ENCODE measurements around the gene OBSL1. TPM values are rescaled to one million over a fixed set of nuclear protein-coding genes. Genes with fewer than 3 reads are reported as not detected.
A peak's percentile ranks its signal among the peaks of the same experiment; 100 is the strongest.

OBSL1 gene
- total and polyA plus RNA-seq, 7 experiments from 2014 or later = 0.19 to 7.1 (median 4.0) TPM; not detected in 4

DNA sequence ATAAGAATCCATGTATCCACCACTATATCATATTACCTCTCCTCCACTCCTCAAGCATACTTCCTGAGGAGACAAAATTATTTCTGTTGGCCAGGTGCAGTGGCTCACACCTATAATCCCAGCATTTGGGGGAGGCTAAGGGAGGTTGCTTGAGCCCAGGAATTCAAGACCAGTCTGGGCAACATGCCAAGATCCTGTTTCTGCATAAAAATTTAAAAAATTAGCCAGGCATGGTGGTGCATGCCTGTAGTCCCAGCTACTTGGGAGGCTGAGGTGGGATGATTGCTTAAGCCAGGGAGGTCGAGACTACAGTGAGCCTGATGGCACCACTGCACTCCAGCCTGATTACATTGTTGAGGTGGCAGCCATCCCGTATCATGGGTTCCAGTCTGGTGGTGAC, 10.0 kb upstream of the OBSL1 start:
- Histone ChIP-seq H3K4me3 (ENCODE audit: low read length) (no peak overlapping the region), H3K4me1 (ENCODE audit: control insufficient read depth in 2 of 2, insufficient read depth in 2 of 2, low read length in 2 of 2) (no peaks in the 10 kb centered on the region), H3K9me3 (ENCODE audit: control insufficient read depth in 2 of 3, low read length in 3 of 3) (no peaks in the 10 kb centered on the region), H3K27ac (ENCODE audit: low read depth, low read length) (no peak overlapping the region), H3K36me3 (ENCODE audit: control insufficient read depth in 2 of 3, insufficient read depth in 3 of 3, low read length in 3 of 3) (no peaks in the 10 kb centered on the region), H3K27me3 (ENCODE audit: control insufficient read depth in 2 of 2, insufficient read depth in 2 of 2, low read length in 2 of 2) (no peaks in the 10 kb centered on the region)
- CTCF ChIA-PET = no interaction called here
- Mint-ChIP-seq H3K36me3 (no peaks in the 10 kb centered on the region), H3K4me1 (peaks cover 0 to 1% (median 0%) of the 10 kb centered on the region in 7 donors), H3K27me3 (peaks cover 6 to 25% (median 12%) of the 10 kb centered on the region in 5 donors), H3K27ac (no peak overlapping the region), H3K9me3 (no peaks in the 10 kb centered on the region), H3K4me3 (no peak overlapping the region)
- POLR2A ChIA-PET = no interaction called here
- intact Hi-C loops (cut with micrococcal nuclease) = no loop called here
- no peak for DNase-seq
- ATAC-seq = no peak

DNA sequence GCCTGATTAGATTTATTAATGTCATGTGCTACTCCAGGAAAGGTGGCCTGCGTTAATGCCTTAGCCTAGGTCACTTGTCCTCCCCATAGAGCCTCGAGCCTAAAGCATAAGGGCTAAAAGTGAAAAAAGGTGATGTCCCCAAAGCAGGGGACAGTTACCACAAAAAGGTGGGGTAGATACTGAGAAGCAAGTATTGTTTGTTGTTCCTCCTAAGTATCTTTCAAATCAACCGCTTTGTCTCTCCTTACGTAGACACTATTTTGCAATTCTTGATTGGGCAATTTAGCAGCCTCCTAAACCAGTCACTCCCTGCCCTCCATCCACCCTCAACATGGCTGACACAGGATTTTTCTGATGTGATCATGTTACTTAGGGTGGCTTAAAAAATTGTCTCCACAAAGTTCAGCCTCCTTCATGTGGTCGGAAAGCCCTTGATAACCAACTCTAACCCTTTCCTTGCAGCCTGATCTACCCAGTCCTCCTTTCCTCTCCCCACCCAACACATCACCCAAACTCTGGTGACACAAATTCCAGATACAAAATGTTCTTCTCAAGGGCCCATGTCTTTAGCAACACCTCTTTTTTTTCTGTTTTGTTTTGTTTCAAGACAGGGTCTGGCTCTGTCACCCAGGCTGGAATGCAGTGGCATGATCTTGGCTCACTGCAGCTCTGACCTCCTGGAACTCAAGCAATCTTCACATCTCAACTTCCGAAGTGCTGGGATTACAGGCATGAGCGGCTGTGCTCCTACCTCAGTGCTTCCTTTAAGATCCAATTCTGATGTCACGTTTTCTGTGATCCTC, 7.7 kb upstream of the OBSL1 start:
- Mint-ChIP-seq H3K27me3 (peaks cover 9 to 33% (median 18%) of the 10 kb centered on the region in 5 donors), H3K4me3 (no peak overlapping the region), H3K4me1 (peaks cover 0 to 3% (median 0%) of the 10 kb centered on the region in 7 donors), H3K27ac (no peak overlapping the region), H3K36me3 (no peaks in the 10 kb centered on the region), H3K9me3 (no peaks in the 10 kb centered on the region)
- no peaks in the 10 kb centered on the region for H3K9me3 ChIP-seq (ENCODE audit: control insufficient read depth in 2 of 3, low read length in 3 of 3)
- no peaks in the 10 kb centered on the region for H3K27me3 ChIP-seq (ENCODE audit: control insufficient read depth in 2 of 2, insufficient read depth in 2 of 2, low read length in 2 of 2)
- no peaks in the 10 kb centered on the region for H3K36me3 ChIP-seq (ENCODE audit: control insufficient read depth in 2 of 3, insufficient read depth in 3 of 3, low read length in 3 of 3)
- H3K4me3 ChIP-seq (ENCODE audit: low read length) = no peak overlapping the region
- ATAC-seq (peak; percentile 67), DNase-seq (no peak)
- no peaks in the 10 kb centered on the region for H3K4me1 ChIP-seq (ENCODE audit: control insufficient read depth in 2 of 2, insufficient read depth in 2 of 2, low read length in 2 of 2)
- ChIA-PET POLR2A (no interaction called here), CTCF (no interaction called here)
- intact Hi-C loops (cut with micrococcal nuclease) = no loop called here
- no peak overlapping the region for H3K27ac ChIP-seq (ENCODE audit: low read depth, low read length)

DNA sequence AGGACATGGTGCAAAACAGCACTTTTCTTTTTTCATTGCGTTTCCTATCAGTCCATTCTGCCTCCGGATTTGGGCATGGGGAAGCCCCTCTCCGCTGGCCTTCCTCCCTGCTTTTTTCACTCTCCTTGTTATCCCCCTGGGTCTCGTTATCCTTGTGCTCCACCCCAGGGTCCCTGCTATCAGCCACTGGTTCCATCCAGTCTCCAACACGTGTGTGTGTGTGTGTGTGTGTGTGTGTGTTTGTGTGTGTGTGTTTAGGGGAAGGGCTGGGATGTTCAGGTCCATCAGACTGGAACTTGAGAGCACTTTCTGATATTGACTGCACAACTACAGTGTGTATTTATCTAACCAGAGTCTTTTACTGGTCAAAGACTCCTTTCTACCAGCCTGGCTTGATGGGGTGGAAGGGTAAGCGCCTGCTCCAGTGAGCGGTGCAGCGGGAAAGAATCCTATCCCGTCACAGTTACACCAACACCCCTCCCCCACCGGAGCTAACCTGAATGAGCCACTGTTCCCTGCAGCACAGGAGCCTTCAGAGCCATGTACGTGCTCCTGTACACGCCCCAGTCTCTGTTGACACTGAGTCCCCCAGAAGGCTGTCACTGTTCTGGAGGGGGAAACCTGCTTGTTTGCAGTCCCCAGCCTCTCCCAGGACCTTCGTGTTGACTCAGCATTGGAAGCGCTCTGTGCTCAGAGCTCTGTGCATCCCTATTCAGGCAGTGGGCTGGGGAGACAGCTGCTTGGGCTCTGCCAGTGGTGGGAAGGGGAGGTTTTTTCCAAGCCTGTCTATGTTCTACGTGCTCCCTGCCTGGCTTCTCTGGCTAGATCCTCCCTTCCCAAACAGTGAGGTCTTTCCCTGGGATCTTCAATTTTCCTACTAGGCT, 5.4 kb upstream of the OBSL1 start:
- H3K36me3 ChIP-seq (ENCODE audit: control insufficient read depth in 2 of 3, insufficient read depth in 3 of 3, low read length in 3 of 3) = no peaks in the 10 kb centered on the region
- Mint-ChIP-seq H3K9me3 (no peaks in the 10 kb centered on the region), H3K4me3 (no peak overlapping the region), H3K27ac (no peak overlapping the region), H3K4me1 (peaks cover 0 to 6% (median 0%) of the 10 kb centered on the region in 7 donors), H3K36me3 (no peaks in the 10 kb centered on the region), H3K27me3 (peaks cover 18 to 51% (median 31%) of the 10 kb centered on the region in 5 donors)
- no peaks in the 10 kb centered on the region for H3K4me1 ChIP-seq (ENCODE audit: control insufficient read depth in 2 of 2, insufficient read depth in 2 of 2, low read length in 2 of 2)
- CTCF ChIA-PET = no interaction called here
- peaks cover 0 to 1% of the 10 kb centered on the region in 2 donors for H3K27me3 ChIP-seq (ENCODE audit: control insufficient read depth in 2 of 2, insufficient read depth in 2 of 2, low read length in 2 of 2)
- H3K4me3 ChIP-seq (ENCODE audit: low read length) = no peak overlapping the region
- H3K27ac ChIP-seq (ENCODE audit: low read depth, low read length) = no peak overlapping the region
- DNase-seq = no peak
- intact Hi-C loops (cut with micrococcal nuclease) = no loop called here
- no peak for ATAC-seq
- POLR2A ChIA-PET = no interaction called here
- no peaks in the 10 kb centered on the region for H3K9me3 ChIP-seq (ENCODE audit: control insufficient read depth in 2 of 3, low read length in 3 of 3)

DNA sequence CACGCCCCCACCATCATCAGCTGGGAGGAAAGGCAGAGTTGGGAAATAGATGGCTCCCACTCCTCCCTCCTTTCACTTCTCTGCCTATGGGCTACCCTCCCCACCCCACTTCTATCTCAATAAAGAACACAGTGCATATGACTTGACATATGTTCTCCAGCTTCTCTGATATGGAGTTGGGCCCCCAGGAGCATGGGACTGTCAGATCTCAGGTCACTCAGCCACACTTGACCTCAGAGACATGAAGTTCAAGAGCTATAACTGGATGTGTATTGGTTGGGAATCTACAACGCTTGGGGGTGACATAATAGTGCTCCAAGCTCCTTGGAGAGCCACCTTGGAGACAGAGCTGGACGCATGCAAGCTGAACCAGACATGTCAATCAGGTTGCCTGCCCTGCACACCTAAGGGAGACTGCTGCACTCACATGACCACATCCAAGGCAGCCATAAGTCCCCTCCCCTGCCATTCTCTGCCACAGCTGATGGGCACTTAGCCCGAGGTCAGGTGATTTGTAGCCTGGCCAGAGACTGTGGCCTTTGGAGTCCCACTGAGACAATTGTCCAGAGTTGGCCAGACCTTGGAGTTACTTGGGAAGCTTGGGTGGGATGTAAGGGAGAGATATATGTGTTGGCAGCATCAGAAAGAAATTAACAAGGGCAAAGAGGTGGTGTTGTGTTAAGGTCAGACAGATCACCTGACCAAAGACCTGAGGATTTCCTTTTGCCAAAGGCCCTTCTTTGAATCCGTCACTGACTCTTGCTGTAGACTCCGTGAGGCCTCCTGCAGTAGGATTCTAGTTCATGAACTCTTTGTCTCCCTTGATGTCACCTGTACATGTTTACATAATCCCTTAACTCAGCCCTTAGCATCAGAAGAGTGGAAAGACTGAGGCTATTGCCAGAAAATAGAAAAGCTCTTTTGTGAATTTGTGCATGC, 4.5 kb upstream of the OBSL1 start:
- DNase-seq (no peak), ATAC-seq (no peak)
- Mint-ChIP-seq H3K27ac (no peak overlapping the region), H3K27me3 (peaks cover 21 to 53% (median 34%) of the 10 kb centered on the region in 5 donors), H3K36me3 (no peaks in the 10 kb centered on the region), H3K9me3 (no peaks in the 10 kb centered on the region), H3K4me3 (no peak overlapping the region), H3K4me1 (peaks cover 0 to 7% (median 0%) of the 10 kb centered on the region in 7 donors)
- H3K4me1 ChIP-seq (ENCODE audit: control insufficient read depth in 2 of 2, insufficient read depth in 2 of 2, low read length in 2 of 2) = no peaks in the 10 kb centered on the region
- H3K4me3 ChIP-seq (ENCODE audit: low read length) = no peak overlapping the region
- no peaks in the 10 kb centered on the region for H3K9me3 ChIP-seq (ENCODE audit: control insufficient read depth in 2 of 3, low read length in 3 of 3)
- ChIA-PET POLR2A (no interaction called here), CTCF (no interaction called here)
- H3K36me3 ChIP-seq (ENCODE audit: control insufficient read depth in 2 of 3, insufficient read depth in 3 of 3, low read length in 3 of 3) = no peaks in the 10 kb centered on the region
- intact Hi-C loops (cut with micrococcal nuclease) = no loop called here
- peaks cover 0 to 5% of the 10 kb centered on the region in 2 donors for H3K27me3 ChIP-seq (ENCODE audit: control insufficient read depth in 2 of 2, insufficient read depth in 2 of 2, low read length in 2 of 2)
- no peak overlapping the region for H3K27ac ChIP-seq (ENCODE audit: low read depth, low read length)

DNA sequence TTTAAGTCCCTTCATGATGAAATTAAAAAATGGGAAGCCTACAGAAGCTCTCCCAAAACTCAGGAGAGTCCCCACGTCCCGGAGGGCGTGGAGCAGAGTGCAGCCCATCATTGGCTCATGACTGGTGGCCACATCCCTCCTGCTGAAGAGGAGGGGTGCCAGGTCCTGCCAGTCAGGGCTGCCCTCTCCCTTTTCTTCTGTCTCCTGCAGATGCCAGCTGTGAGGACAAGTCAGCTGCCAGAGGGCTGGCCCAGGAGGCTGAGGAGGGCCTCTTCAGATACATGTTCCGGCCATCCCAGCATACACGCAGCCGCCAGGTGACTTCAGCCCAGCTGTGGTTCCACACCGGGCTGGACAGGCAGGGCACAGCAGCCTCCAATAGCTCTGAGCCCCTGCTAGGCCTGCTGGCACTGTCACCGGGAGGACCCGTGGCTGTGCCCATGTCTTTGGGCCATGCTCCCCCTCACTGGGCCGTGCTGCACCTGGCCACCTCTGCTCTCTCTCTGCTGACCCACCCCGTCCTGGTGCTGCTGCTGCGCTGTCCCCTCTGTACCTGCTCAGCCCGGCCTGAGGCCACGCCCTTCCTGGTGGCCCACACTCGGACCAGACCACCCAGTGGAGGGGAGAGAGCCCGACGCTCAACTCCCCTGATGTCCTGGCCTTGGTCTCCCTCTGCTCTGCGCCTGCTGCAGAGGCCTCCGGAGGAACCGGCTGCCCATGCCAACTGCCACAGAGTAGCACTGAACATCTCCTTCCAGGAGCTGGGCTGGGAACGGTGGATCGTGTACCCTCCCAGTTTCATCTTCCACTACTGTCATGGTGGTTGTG, 3.4 kb upstream of the OBSL1 start:
- Mint-ChIP-seq H3K36me3 (no peaks in the 10 kb centered on the region), H3K9me3 (no peaks in the 10 kb centered on the region), H3K27me3 (peaks cover 21 to 55% (median 37%) of the 10 kb centered on the region in 5 donors), H3K4me3 (no peak overlapping the region), H3K4me1 (peaks cover 0 to 7% (median 0%) of the 10 kb centered on the region in 7 donors), H3K27ac (no peak overlapping the region)
- ATAC-seq = no peak
- intact Hi-C loops (cut with micrococcal nuclease) = no loop called here
- ChIA-PET POLR2A (no interaction called here), CTCF (interaction anchor here (0.7 kb wide), 1 partner anchor 22 kb away, joined by 3 read pairs; no protein-coding TSS in a partner anchor)
- Histone ChIP-seq H3K4me3 (ENCODE audit: low read length) (no peak overlapping the region), H3K27me3 (ENCODE audit: control insufficient read depth in 2 of 2, insufficient read depth in 2 of 2, low read length in 2 of 2) (peaks cover 0 to 10% of the 10 kb centered on the region in 2 donors), H3K27ac (ENCODE audit: low read depth, low read length) (no peak overlapping the region), H3K4me1 (ENCODE audit: control insufficient read depth in 2 of 2, insufficient read depth in 2 of 2, low read length in 2 of 2) (no peaks in the 10 kb centered on the region), H3K9me3 (ENCODE audit: control insufficient read depth in 2 of 3, low read length in 3 of 3) (no peaks in the 10 kb centered on the region), H3K36me3 (ENCODE audit: control insufficient read depth in 2 of 3, insufficient read depth in 3 of 3, low read length in 3 of 3) (no peaks in the 10 kb centered on the region)
- no peak for DNase-seq

DNA sequence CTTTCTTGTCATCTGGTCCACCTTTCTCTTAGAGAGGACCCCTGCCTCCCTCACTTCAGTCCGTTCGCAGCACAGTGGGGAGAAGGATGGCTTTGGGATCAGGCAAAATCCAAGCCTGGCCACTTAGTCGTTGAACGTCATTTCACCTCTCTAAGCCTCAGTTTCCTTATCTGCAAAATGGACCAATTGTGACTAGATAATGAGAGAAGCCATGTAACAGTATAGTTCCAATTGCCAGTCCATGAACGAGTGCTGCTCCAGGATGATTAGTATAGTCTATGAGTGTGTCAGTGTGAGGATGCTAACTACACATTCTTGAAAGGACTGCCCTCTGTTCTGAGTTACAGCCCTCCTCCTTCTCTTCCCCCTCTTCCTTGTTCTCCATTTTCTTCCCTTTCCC, 1.8 kb upstream of the OBSL1 start:
- Mint-ChIP-seq H3K36me3 (no peaks in the 10 kb centered on the region), H3K27ac (no peak overlapping the region), H3K9me3 (no peaks in the 10 kb centered on the region), H3K27me3 (peaks cover 23 to 55% (median 44%) of the 10 kb centered on the region in 5 donors), H3K4me1 (peaks cover 0 to 5% (median 0%) of the 10 kb centered on the region in 7 donors), H3K4me3 (peak overlapping the region in 3 of 10 donors; percentile 1 to 78 (median 6))
- Histone ChIP-seq H3K4me3 (ENCODE audit: low read length) (no peak overlapping the region), H3K9me3 (ENCODE audit: control insufficient read depth in 2 of 3, low read length in 3 of 3) (no peaks in the 10 kb centered on the region), H3K36me3 (ENCODE audit: control insufficient read depth in 2 of 3, insufficient read depth in 3 of 3, low read length in 3 of 3) (no peaks in the 10 kb centered on the region), H3K27ac (ENCODE audit: low read depth, low read length) (no peak overlapping the region), H3K4me1 (ENCODE audit: control insufficient read depth in 2 of 2, insufficient read depth in 2 of 2, low read length in 2 of 2) (no peaks in the 10 kb centered on the region), H3K27me3 (ENCODE audit: control insufficient read depth in 2 of 2, insufficient read depth in 2 of 2, low read length in 2 of 2) (peaks cover 0 to 10% of the 10 kb centered on the region in 2 donors)
- CTCF ChIA-PET = no interaction called here
- DNase-seq (no peak), ATAC-seq (no peak)
- POLR2A ChIA-PET = no interaction called here
- intact Hi-C loops (cut with micrococcal nuclease) = no loop called here

All from naive thymus-derived CD4-positive, alpha-beta T cell (primary cell).